Stimulated activated naive CD8-positive, alpha-beta T cell treated with anti-CD3 and anti-CD28 coated beads, Interleukin-15, Interleukin-2, amounts not matched to agents 100 ng/mL and 50 ng/mL, for 24 hours (primary cell): ENCODE measurements around the gene ZSCAN20.

Source experiments
- H3K27ac Mint-ChIP-seq: one replicate; pipeline ENCODE4 v1.8.0; 2021; ENCODE audit warnings: mild to moderate bottlenecking, mixed read lengths
- H3K27me3 Mint-ChIP-seq: one replicate; pipeline ENCODE4 v1.8.0; 2021; ENCODE audit warnings: mixed read lengths
- H3K36me3 Mint-ChIP-seq: one replicate; pipeline ENCODE4 v1.8.0; 2021; ENCODE audit warnings: low read depth, mixed read lengths
- H3K4me1 Mint-ChIP-seq: one replicate; pipeline ENCODE4 v1.8.0; 2021; ENCODE audit warnings: low read depth, mixed read lengths
- H3K4me3 Mint-ChIP-seq: one replicate; pipeline ENCODE4 v1.8.0; 2021; ENCODE audit warnings: mild to moderate bottlenecking, mixed read lengths
- H3K9me3 Mint-ChIP-seq: one replicate; pipeline ENCODE4 v1.8.0; 2021; ENCODE audit warnings: mixed read lengths

The ZSCAN20 gene

GRCh38 chr1:33519240-33519884 is 46.9 kb downstream of the ZSCAN20 start:
- no peak overlapping the region for H3K27ac Mint-ChIP-seq
- H3K36me3 Mint-ChIP-seq, result no peaks in the 10 kb centered on the region
- H3K9me3 Mint-ChIP-seq, result no peaks in the 10 kb centered on the region
- no peak overlapping the region for H3K4me3 Mint-ChIP-seq
- no peaks in the 10 kb centered on the region for H3K4me1 Mint-ChIP-seq
- peaks cover 10% of the 10 kb centered on the region for H3K27me3 Mint-ChIP-seq

GRCh38 chr1:33524586-33524985 is 52.1 kb downstream of the ZSCAN20 start:
- peaks cover 27% of the 10 kb centered on the region for H3K27me3 Mint-ChIP-seq
- no peak overlapping the region for H3K27ac Mint-ChIP-seq
- H3K4me3 Mint-ChIP-seq, result no peak overlapping the region
- no peaks in the 10 kb centered on the region for H3K9me3 Mint-ChIP-seq
- H3K4me1 Mint-ChIP-seq, result no peaks in the 10 kb centered on the region
- H3K36me3 Mint-ChIP-seq, result no peaks in the 10 kb centered on the region

- Mint-ChIP-seq H3K36me3 (no peaks in the 10 kb centered on the region), H3K27ac (no peak overlapping the region), H3K9me3 (no peaks in the 10 kb centered on the region), H3K27me3 (peaks cover 41% of the 10 kb centered on the region), H3K4me1 (no peaks in the 10 kb centered on the region), H3K4me3 (no peak overlapping the region)
Measured at GRCh38 chr1:33527934-33528333, 55.5 kb downstream of the ZSCAN20 start.

GRCh38 chr1:33529957-33530356 is 57.5 kb downstream of the ZSCAN20 start:
- Mint-ChIP-seq H3K4me3 (no peak overlapping the region), H3K27me3 (peaks cover 43% of the 10 kb centered on the region), H3K27ac (no peak overlapping the region), H3K4me1 (no peaks in the 10 kb centered on the region), H3K9me3 (no peaks in the 10 kb centered on the region), H3K36me3 (no peaks in the 10 kb centered on the region)

GRCh38 chr1:33532250-33532649 is 59.8 kb downstream of the ZSCAN20 start:
- Mint-ChIP-seq H3K4me3 (no peak overlapping the region), H3K27me3 (peaks cover 37% of the 10 kb centered on the region), H3K27ac (no peak overlapping the region), H3K9me3 (no peaks in the 10 kb centered on the region), H3K4me1 (no peaks in the 10 kb centered on the region), H3K36me3 (no peaks in the 10 kb centered on the region)

- Mint-ChIP-seq H3K27ac (no peak overlapping the region), H3K27me3 (peaks cover 34% of the 10 kb centered on the region), H3K9me3 (no peaks in the 10 kb centered on the region), H3K4me1 (no peaks in the 10 kb centered on the region), H3K36me3 (no peaks in the 10 kb centered on the region), H3K4me3 (no peak overlapping the region)
Measured at GRCh38 chr1:33532936-33533335, 60.5 kb downstream of the ZSCAN20 start.

- no peaks in the 10 kb centered on the region for H3K36me3 Mint-ChIP-seq
- H3K27me3 Mint-ChIP-seq, result peaks cover 21% of the 10 kb centered on the region
- peaks cover 8% of the 10 kb centered on the region for H3K4me1 Mint-ChIP-seq
- no peak overlapping the region for H3K4me3 Mint-ChIP-seq
- H3K9me3 Mint-ChIP-seq, result no peaks in the 10 kb centered on the region
- no peak overlapping the region for H3K27ac Mint-ChIP-seq
Measured at GRCh38 chr1:33535334-33535733, 62.9 kb downstream of the ZSCAN20 start.

- Mint-ChIP-seq H3K4me1 (peaks cover 8% of the 10 kb centered on the region), H3K27ac (no peak overlapping the region), H3K9me3 (no peaks in the 10 kb centered on the region), H3K27me3 (peaks cover 9% of the 10 kb centered on the region), H3K4me3 (no peak overlapping the region), H3K36me3 (no peaks in the 10 kb centered on the region)
Measured at GRCh38 chr1:33537885-33538284, 65.4 kb downstream of the ZSCAN20 start.

- Mint-ChIP-seq H3K4me1 (peaks cover 8% of the 10 kb centered on the region), H3K27ac (no peak overlapping the region), H3K4me3 (no peak overlapping the region), H3K27me3 (peaks cover 3% of the 10 kb centered on the region), H3K9me3 (no peaks in the 10 kb centered on the region), H3K36me3 (no peaks in the 10 kb centered on the region)
Measured at GRCh38 chr1:33541966-33542365, 69.5 kb downstream of the ZSCAN20 start.
